Measurements from ENCODE around the gene GLYATL3.

Gene GLYATL3

DNA sequence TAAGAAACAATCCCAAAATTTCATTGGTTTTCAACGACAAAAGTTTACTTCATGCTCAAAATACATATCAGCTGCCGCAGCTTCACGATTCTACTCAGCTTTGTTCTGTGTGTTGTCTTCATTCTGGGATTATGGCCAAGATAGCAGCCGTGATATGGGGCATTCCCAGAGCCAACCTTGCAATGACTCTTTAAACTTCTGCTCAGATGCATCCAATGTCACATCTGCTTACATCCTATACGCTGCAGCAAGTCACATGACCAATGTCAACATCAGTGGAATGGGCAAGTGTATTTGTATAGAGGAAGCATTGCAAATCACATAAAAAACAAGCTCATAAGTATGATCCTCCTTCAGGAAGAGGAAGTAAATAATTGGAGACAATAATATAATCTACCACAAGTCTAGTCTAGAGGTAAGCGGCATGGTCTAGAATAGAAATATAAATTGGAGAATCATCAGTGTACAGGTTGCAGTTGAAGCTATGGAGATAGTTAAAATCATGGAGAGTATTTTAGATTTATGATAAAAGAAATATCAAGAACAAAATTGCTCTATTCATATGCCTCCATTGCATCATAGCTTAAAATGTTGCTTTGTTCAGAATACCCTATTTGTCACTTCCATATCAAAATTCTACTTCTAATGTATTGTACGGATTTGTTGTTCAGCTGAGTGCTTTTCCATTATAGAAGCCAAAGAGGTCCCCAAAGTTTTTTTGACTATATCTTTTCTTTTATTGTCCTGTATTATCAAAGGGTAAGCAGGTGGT, 43.5 kb downstream of the GLYATL3 start:
- in situ Hi-C loops (cut with HindIII; ENCODE audit: low sequenced_read_pairs): no loop called here

DNA sequence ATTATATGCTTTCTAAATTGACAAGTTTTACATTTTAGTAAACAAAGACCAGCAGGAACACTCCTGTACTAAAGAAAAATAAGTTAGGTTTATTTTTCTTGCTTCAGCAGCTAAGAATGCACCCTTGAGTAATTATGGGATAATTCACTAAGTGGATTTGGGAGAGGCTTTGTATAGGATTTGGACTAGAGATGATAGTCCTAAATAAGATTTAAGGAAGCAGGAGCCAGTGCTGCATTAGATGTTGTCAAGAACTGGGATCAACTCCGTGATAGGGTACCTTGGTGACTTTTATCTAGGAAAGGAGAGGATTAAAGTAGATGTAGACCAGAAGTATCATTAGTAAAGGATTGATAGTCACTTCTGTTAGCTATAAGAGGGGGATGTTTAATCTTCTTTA, 46.6 kb downstream of the GLYATL3 start:
- in situ Hi-C loops (cut with HindIII; ENCODE audit: low sequenced_read_pairs): no loop called here

DNA sequence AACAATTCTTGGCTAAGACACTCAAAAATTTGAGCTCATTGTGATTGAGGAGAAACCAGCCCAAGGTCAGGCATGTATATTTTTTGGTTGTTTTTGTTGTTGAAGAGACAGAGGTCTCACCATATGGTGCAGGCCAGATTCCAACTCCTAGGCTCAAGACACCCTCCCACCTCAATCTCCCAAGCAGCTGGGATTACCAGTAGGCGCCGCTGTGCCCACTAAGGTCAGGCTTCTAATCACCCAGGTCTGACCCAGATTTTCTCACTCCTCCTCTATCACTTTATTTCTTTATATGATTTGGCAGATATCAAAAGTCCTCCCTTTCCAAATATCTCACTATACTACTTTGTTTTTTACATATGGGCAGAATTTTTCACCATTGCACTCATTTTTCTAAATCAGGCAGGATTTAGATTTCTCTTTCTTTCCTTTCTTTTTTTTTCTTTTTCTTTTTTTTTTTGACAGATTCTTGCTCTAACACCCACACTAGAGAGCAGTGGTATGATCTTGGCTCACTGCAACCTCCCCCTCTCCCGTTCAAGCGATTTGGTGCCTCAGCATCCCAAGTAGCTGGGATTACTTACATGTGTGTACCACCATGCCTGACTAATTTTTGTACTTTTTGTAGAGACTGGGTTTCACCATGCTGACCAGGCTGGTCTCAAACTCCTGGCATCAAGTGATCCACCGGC, 49.0 kb downstream of the GLYATL3 start:
- in situ Hi-C loops (cut with HindIII; ENCODE audit: low sequenced_read_pairs): no loop called here

DNA sequence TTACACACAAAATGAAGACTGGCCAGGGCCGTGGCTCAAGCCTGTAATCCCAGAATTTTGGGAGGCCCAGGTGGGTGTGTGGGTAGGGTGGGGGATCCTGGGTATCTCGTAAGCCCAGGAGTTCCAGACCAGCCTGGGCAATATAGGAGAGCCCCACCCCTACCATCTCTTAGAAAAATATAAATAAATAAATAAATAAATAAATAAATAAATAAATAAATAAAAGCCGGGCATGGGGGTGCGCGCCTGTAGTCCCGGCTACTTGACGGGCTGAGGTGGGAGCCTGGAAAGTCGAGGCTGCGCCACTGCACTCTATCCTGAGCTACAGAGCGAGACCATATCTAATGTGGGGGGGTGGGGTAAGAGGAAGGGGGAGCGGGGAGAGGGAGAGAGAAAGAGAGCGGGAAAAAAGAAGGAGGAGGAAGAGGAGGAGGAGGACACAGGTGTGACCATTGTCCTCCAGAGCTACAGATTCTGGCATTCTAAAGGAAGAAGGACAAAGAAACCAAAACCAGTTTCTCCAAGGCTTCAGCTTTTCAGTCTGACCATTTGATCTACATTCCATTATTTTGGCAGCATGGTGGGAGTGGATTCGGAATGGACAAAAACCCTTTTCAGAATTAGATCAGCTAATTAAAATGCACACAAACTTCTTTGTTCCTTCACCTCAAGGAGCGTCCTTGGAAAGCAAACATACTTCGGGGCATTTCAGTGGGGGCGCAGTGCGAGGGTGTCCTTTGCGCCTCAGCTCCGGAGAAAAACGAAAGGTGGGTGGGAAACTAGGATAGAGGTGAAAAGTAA, 50.2 kb downstream of the GLYATL3 start:
- in situ Hi-C loops (cut with HindIII; ENCODE audit: low sequenced_read_pairs): no loop called here

DNA sequence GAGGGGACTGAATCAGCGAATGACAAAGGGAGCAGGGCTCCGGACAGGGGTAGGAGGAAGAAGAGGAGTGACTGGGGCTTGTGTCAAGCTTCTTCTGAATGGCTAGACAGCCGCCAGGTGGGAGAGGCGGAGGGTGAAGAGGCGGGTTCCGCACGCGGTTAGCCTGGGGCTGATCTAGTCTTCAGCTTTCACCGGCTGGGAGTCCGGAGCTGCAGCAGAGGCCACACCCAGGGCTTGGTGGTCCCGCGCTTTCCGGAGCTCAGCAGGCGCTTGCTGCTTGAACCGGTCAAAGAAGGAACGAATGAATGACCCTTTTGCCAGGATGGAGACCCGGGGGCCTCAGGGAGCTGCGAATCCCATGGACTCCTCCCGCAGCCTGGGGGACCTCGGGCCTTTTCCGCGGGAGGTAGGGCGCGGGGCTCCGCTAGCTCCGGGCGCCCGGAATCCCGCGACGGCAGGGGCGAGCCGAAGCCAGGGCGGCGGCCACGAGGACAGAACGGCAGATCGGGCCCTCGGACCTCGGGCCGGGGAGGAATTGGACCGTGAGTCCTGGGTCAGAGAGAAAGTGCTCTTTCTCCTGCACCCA, 50.9 kb downstream of the GLYATL3 start, which contains the start of gene C6orf141:
TSS of gene C6orf141 (plus strand) at position 177 of the 586 bp plus-strand sequence. CDS start at position 302, 125 bp downstream.
- in situ Hi-C loops (cut with HindIII; ENCODE audit: low sequenced_read_pairs): no loop called here

DNA sequence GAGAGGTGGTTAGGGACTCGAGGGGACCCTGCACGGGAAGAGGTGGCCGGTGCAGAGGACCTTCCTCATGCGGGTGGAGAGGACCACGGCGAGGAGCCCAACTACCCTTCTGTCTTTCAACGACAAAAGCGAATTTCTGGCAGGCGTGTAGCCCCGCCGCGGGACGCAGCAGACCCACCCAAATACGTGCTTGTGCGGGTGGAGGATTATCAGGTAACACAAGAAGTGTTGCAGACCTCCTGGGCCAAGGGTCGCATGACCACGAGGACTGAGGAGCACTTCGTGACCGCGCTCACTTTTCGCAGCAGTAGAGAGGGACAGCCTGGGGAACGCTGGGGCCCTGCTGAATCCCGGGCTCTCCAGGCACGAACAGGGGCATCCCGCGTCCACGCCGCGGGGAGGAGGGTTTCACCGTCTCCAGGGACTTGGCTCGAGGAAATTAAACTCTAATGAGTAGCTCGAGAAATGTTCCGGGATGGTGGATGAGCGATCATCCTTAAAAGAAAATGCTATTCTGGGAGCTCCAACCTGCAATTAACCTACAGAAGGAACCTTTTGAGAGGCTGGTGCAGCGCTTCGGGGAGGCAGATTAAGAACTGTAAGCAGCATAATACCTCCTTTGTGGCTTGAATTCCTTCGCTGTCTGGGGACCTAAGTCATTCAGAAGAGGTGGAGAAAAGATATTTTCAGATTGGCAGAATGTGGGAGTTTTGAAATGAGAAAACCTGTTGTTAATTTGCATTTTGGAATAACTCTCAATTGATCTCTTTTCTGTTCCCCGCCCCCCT, 51.5 kb downstream of the GLYATL3 start:
- in situ Hi-C loops (cut with HindIII; ENCODE audit: low sequenced_read_pairs): no loop called here

DNA sequence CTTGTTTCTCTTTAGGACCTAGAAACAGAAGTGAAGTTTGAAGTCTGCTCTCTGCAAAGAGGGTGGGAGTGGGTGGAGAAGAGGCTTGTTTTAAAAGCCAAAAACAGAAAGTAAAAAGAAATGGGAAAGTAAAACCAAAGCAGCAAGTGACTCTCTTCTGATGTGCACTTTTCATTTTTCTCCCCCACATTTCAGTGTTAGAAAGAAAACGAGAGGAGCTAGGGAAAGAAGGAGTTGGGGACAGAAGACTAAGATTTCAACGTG, 52.1 kb downstream of the GLYATL3 start:
- in situ Hi-C loops (cut with HindIII; ENCODE audit: low sequenced_read_pairs): no loop called here

DNA sequence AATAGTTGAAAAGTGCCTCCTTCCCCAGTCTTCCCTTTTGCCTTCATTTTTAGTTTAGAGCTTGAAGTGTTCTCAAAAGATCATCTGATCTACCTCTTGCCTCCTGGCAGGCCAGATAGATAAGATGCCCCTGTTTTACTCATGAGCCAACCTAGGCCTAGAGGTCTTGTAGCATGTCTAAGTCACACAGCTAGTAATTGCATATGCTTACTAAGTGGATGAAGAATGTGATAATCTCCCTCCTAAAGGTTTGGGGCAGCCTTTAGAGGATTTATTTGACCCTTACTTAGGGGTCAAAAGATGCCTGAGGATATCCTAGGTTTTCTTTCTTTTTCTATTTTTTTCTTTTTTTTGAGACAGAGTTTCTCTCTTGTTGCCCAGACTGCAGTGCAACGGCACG, 52.9 kb downstream of the GLYATL3 start:
- in situ Hi-C loops (cut with HindIII; ENCODE audit: low sequenced_read_pairs): no loop called here

DNA sequence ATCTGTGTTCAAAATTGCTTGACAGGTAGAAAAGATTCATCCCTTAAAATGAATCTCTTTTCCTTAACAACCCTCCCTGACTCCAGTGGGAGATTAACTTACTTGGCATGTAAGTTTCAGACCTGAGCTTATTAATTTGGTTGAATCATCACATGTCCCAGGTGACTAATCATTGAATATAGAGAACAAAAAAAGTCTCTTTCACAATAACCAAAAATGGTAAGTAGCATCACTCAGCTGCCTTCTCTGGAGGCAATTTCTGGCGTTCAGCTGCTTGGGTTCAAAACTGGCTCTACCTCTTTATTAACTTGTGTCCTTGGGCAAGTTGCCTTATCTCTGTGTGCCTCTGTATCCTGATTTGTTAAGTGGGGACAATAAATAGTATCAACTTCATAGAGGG, 53.7 kb downstream of the GLYATL3 start:
- in situ Hi-C loops (cut with HindIII; ENCODE audit: low sequenced_read_pairs): no loop called here

DNA sequence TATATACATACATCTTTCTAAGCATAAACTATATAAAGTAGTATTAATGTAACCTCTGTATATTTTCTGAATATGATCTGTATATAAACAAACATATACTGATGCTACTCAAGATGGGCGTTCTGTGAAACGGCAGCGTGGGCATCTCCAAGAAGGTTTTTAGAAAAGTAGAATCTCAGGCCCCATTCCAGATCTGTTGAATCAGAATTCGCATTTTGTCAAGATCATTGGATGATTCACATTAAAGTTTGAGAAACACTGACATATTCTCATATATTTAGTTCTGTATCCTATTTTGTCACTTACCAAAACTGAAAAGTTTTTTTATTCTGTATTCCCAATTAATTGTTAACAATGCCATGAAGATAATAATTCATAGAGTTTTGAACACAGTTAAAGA, 56.2 kb downstream of the GLYATL3 start:
- in situ Hi-C loops (cut with HindIII; ENCODE audit: low sequenced_read_pairs): no loop called here

DNA sequence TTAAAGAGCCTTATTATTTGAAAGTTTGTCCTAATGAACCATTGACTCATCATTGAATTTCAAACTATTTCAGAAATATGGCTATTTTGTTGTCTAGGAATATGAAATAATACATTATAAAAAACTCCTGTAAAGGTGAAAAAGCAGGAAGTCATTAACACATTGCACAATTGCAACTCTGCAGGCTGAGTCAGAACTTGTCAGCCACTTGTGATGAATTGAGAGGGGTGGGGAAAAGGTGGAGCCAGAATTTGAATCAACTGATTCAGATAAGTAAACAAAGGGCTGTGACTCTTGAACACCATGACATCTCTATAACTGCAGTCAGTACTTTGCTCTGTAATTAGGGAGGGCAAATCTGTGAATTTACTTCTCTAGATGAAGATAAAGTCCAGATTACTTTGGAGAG, 56.7 kb downstream of the GLYATL3 start:
- in situ Hi-C loops (cut with HindIII; ENCODE audit: low sequenced_read_pairs): no loop called here

DNA sequence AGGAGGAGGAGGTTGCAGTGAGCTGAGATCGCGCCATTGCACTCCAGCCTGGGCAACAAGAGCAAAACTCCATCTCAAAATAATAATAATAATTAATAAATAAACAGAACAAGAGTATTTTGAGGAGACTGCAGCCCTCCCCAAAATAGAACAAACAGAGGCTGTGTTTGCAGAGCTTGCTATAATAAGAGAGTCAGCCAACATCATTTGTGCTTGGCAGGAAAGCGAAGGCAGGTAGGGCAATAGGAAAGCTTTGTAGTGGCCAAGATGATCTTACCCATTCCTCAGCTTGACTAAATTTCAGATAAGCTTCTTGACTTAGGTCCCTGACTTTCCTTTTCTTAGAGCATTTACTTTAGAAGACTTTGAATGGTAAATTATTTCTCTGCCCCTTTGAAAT, 57.5 kb downstream of the GLYATL3 start:
- in situ Hi-C loops (cut with HindIII; ENCODE audit: low sequenced_read_pairs): no loop called here

DNA sequence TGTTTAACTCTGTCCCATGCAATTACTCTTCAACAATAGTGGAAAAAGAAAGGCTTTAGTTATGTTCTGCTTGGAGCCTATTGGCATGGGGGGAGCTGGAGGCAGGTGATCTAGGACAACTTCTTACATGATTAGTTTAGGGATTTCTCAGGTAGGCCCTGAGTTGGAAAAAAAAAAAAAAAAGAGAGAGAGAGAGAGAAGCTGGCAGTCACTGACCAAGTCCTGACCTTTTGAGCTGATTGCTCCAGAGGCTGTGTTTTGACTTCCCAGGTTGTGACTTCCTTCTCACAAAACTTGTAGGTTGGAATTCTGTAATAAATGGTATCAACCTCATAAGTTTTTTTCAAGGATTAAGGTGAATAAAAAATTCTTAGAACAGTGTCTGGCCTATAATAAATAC, 58.5 kb downstream of the GLYATL3 start:
- in situ Hi-C loops (cut with HindIII; ENCODE audit: low sequenced_read_pairs): no loop called here

DNA sequence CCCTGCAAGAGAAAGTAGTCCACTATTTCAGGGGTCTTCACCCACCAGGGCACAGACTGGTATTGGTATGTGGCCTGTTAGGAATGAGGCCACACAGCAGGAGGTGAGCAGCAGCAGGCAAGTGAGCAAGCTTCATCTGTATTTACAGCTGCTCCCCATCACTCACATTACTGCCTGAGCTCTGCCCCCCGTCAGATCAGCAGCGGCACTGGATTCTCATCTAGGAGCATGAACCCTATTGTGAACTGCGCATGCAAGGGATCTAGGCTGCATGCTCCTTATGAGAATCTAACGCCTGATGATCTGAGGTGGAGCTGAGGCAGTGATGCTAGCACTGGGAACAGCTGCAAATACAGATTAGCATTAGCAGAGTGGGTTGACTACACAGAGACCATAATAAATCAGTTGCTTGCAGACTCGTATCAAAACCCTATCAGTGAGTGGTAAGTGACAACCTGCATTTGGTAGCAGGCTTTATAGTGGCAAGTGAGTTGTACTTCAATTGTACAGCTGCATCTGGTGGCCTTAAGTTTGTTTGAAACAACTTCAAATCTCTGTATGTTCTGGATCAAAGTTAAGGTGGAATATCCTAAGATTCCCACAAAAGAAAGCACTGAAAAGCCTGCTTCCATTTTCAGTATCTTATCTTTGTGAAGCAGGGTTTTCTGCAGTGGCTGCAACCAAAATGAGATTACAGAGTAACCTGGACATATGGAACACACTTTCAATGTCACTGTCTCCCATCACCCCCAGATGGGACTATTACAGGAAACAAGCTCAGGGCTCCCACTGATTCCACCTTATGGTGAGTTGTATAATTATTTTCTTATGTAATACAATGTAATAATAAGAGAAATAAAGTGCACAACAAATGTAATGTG, 63.5 kb downstream of the GLYATL3 start:
- in situ Hi-C loops (cut with HindIII; ENCODE audit: low sequenced_read_pairs): no loop called here

DNA sequence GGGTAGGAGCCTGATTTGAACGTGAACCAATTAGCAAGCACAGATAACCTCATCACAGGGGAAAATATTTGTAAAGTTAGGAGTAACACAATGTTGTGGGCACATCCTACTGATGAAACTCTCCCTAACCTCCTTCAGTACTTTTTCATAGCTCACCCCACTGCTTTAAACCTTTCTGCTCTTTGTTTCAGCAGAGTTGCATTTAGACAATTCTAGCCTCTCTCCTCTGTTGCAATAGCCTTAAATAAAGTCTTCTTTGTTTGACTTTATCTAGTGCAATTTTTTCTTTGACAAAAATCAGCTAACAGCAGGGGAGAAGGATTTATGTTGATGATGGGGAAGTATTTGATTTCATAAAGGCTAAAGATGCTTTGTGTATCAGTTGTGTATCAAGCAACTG, 64.8 kb downstream of the GLYATL3 start:
- in situ Hi-C loops (cut with HindIII; ENCODE audit: low sequenced_read_pairs): no loop called here

DNA sequence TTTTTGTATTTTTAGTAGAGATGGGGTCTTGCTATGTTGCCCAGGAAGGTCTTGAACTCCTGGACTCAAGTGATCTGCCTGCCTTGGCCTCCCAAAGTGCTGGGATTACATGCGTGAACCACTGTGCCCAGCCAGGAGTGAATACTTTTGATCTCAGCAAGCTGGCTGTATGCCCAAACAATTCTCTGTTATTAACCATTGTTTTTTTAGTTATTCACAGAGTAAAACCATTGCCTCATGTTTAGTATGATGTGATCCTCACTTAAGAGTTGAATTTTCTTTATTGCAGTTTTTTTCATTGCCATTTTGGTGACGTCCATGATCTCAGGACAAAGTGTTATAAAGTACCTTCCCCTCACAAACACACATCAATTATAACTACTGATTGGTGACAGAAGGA, 65.5 kb downstream of the GLYATL3 start:
- in situ Hi-C loops (cut with HindIII; ENCODE audit: low sequenced_read_pairs): no loop called here

DNA sequence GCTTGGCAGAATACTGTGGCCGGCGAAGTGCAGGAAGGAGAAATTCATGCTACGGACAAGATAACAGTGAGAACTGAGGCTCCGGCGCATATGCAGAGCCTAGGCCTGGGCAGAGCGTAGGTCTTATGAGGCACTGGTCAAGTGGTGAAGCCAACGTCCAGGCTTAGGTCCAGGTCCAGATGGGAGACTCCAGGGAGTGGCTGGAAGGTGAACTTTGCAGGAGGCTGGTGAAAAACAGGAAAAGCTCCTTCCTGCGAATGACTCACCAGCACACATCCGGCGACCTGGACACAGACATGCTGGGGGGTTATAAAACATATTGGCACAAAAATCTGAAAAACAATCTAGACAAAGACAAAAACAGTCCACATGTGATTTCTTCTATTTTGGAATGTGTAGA, 66.1 kb downstream of the GLYATL3 start:
- in situ Hi-C loops (cut with HindIII; ENCODE audit: low sequenced_read_pairs): no loop called here

DNA sequence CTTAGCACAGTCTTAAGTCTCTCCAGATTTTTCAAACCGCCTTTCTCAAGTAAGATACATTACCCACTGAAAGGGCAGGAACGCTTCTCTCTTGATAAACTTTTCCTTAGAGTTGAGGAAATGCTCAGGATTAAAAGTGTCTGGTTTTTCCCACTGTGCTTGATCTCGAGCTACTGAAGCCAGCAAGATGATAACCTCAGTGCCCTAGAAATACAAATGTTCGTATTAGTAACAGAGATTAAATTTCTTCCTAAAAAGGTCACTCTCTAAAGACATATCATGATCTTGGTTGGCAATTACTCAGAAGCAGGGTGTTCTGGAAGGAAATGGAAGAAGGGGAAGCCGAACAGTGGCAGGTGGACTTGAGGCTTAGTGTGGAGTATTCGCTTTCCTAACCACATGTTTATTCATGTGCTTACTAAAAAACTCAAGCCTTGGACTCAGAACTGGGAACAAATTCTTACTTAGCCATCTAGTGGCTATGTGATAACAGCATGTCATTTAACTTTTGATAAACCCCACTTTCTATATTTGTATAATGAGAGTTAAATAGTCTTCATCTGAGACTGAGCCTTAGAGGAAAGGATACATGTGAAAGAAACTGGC, 70.9 kb downstream of the GLYATL3 start:
- in situ Hi-C loops (cut with HindIII; ENCODE audit: low sequenced_read_pairs): no loop called here

DNA sequence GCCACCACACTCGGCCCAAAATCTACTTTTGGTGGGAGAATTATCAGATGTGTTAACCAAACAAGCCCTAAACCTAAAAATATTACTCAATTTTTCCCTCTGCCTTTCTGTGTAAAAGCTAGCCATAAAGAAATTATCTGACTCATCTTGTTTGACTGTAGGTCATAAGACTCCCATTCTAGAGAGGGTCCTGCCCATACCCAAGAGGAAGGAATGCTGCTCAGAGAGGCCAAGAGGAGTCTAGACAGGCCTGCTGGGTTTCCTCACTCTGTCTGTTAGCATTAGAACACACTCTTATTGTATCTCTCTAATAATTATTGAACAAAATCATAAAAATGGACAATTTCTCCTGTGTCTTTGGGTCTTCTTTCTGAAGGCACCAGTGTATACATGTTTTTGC, 76.9 kb downstream of the GLYATL3 start:
- in situ Hi-C loops (cut with HindIII; ENCODE audit: low sequenced_read_pairs): no loop called here
